Endothelial cell of umbilical vein (primary cell): ENCODE data around the gene TFF3. TPM values are rescaled to one million over a fixed set of nuclear protein-coding genes. Genes with fewer than 3 reads are reported as not detected.

ENCODE experiments used
- BruUV-seq: library from RNA; stranded (reverse); fragments of 400-500 nt; replicated peaks from 2 replicates; lab custom pipeline; 2021; lab: Mats Ljungman, UMichigan
- CTCF ChIA-PET: fragments of 300-600, 350-600 bp; sonication (Branson Sonifier 250); formaldehyde crosslinking; loops from one replicate; lab custom pipeline; 2021; ENCODE audit warnings: antibody characterized with exemption, inconsistent platforms; lab: Charles Lee
- POLR2A ChIA-PET: fragments of 300-600, 350-600 bp; sonication (Branson Sonifier 250); formaldehyde crosslinking; loops from one replicate; lab custom pipeline; 2021; ENCODE audit warnings: antibody characterized with exemption, inconsistent platforms; lab: Charles Lee
- DNase-seq: peaks from one replicate; pipeline ENCODE4 v3.0.0-alpha.2; 2011; ENCODE audit warnings: low read depth, low spot score
- FAIRE-seq: peaks from 2 replicates; lab custom pipeline; 2011; peaks lifted over from hg19 to GRCh38; lab: Jason Lieb, UNC
- H2AFZ ChIP-seq: 2 replicates; pipeline ENCODE4 v1.6.0; 2012; ENCODE audit warnings: low read depth, low read length, control low read depth, inconsistent platforms
- H3K27ac ChIP-seq: 2 replicates; pipeline ENCODE4 v1.5.1; 2011; ENCODE audit warnings: low read depth, mild to moderate bottlenecking, control low read depth, low read length, moderate library complexity; ENCODE audit not compliant: insufficient read depth
- H3K27me3 ChIP-seq, 2 experiments: 2 replicates each; pipeline versions ENCODE4 v1.6.0 to v1.6.1; 2011; ENCODE audit warnings: low read length in 2 of 2, mixed read lengths in 1 of 2; ENCODE audit not compliant: control insufficient read depth in 2 of 2, insufficient read depth in 2 of 2
- H3K36me3 ChIP-seq, 2 experiments: 2 replicates in 1 of 2; 3 replicates in 1 of 2; pipeline ENCODE4 v1.5.1; 2011; ENCODE audit warnings: low read length in 2 of 2, mild to moderate bottlenecking in 1 of 2, moderate library complexity in 1 of 2; ENCODE audit not compliant: control insufficient read depth in 2 of 2, insufficient read depth in 2 of 2; ENCODE audit errors: extremely low read depth in 1 of 2
- H3K4me1 ChIP-seq: 3 replicates; pipeline ENCODE4 v1.5.1; 2011; ENCODE audit warnings: mild to moderate bottlenecking, low read length; ENCODE audit not compliant: control insufficient read depth, insufficient read depth; ENCODE audit errors: extremely low read depth
- H3K4me2 ChIP-seq: 2 replicates; pipeline ENCODE4 v1.6.1; 2011; ENCODE audit warnings: low read length, control low read depth, mixed read lengths; ENCODE audit not compliant: insufficient read depth
- H3K4me3 ChIP-seq, 3 experiments: fragments of 200-600 bp in 1 of 3; sonication (generic), shearing (Covaris generic) in 1 of 3; replicated peaks in 1 of 3; 2 replicates each; pipeline ENCODE4 v1.5.1; 2011 to 2016; ENCODE audit warnings: control low read depth in 3 of 3, low read length in 3 of 3, mild to moderate bottlenecking in 2 of 3, inconsistent platforms in 1 of 3, low read depth in 1 of 3, moderate library complexity in 1 of 3; ENCODE audit not compliant: insufficient read depth in 1 of 3
- H3K79me2 ChIP-seq: 2 replicates; pipeline ENCODE4 v1.6.0; 2012; ENCODE audit warnings: low read length, inconsistent platforms; ENCODE audit not compliant: control insufficient read depth, insufficient read depth
- H3K9ac ChIP-seq: replicated peaks from 2 replicates; pipeline ENCODE3; 2011; ENCODE audit warnings: low read length, control low read depth; ENCODE audit not compliant: insufficient read depth; ENCODE audit errors: extremely low read depth
- H3K9me1 ChIP-seq: replicated peaks from 3 replicates; pipeline ENCODE4 v1.6.0; 2011; ENCODE audit warnings: mild to moderate bottlenecking, low read length; ENCODE audit not compliant: control insufficient read depth, insufficient read depth; ENCODE audit errors: extremely low read depth
- H3K9me3 ChIP-seq: replicated peaks from 2 replicates; pipeline ENCODE4 v1.5.1; 2012; ENCODE audit warnings: low read length, inconsistent platforms; ENCODE audit not compliant: control insufficient read depth, insufficient read depth
- H4K20me1 ChIP-seq: replicated peaks from 2 replicates; pipeline ENCODE3; 2011; ENCODE audit warnings: mild to moderate bottlenecking, low read length; ENCODE audit not compliant: control insufficient read depth, insufficient read depth; ENCODE audit errors: extremely low read depth
- EZH2 ChIP-seq: IDR thresholded peaks from 2 replicates; pipeline ENCODE4 v1.6.1; 2012; ENCODE audit warnings: borderline replicate concordance, low read depth, mild to moderate bottlenecking, moderate library complexity, low read length, inconsistent platforms; ENCODE audit not compliant: severe bottlenecking
- FOS ChIP-seq: IDR thresholded peaks from 2 replicates; pipeline ENCODE4 v1.6.1; 2011; ENCODE audit warnings: mild to moderate bottlenecking, low read length, moderate library complexity, borderline replicate concordance; ENCODE audit not compliant: insufficient read depth
- GATA2 ChIP-seq: IDR thresholded peaks from 2 replicates; pipeline ENCODE4 v1.7.0; 2011; ENCODE audit warnings: low read depth, mild to moderate bottlenecking, moderate library complexity, mixed read lengths, low read length; ENCODE audit not compliant: insufficient read length, insufficient read depth
- JUN ChIP-seq: IDR thresholded peaks from 2 replicates; pipeline ENCODE4 v1.6.1; 2011; ENCODE audit warnings: borderline replicate concordance, low read depth; ENCODE audit not compliant: insufficient read length, insufficient read depth
- MYC ChIP-seq: IDR thresholded peaks from one replicate; pipeline ENCODE4 v1.6.1; 2011; ENCODE audit warnings: mild to moderate bottlenecking, low read depth, low read length
- POLR2A ChIP-seq: IDR thresholded peaks from 2 replicates; pipeline ENCODE4 v1.6.1; 2012; ENCODE audit warnings: low read depth, mild to moderate bottlenecking, control low read depth, low read length
- POLR2AphosphoS5 ChIP-seq: IDR thresholded peaks from 2 replicates; pipeline ENCODE4 v1.6.1; 2012; ENCODE audit warnings: low read depth, mild to moderate bottlenecking, control low read depth, low read length, moderate library complexity; ENCODE audit not compliant: insufficient read depth
- dilution Hi-C: fragments of 300-500 bp; cut with MboI; formaldehyde crosslinking; loops from one replicate; pipeline ENCODE4 v1.15.0; 2019; ENCODE audit warnings: low sequenced_read_pairs; ENCODE audit not compliant: extremely low pct_ligation_motif_present
- intact Hi-C: fragments of 100-400 bp; cut with micrococcal nuclease; formaldehyde crosslinking; loops from one replicate; pipeline ENCODE4 v1.10.0; 2022
- polyA plus RNA-seq, 4 experiments: library from polyadenylated mRNA; depleted of rRNA in 3 of 4; stranded (reverse) in 3 of 4; unstranded in 1 of 4; fragments of >200 nt; gene quantifications; 2 replicates each; pipeline versions ENCODE4 v1.2.1 to v1.2.3, GENCODE V29; 2011 to 2012; ENCODE audit warnings: missing spikeins in 1 of 4
- total RNA-seq: library from RNA; stranded (reverse); gene quantifications from 2 replicates; pipeline ENCODE4 v1.2.3, GENCODE V29; 2021
- TF ChIP-seq, protein P1 (sequence below), 2 donors: IDR thresholded peaks; 1 replicate in 1 of 2; 2 replicates in 1 of 2; pipeline ENCODE4 v1.5.1; 2011; ENCODE audit warnings: low read length in 2 of 2, mild to moderate bottlenecking in 2 of 2, moderate library complexity in 2 of 2, control low read depth in 1 of 2, inconsistent platforms in 1 of 2, low read depth in 1 of 2; ENCODE audit not compliant: insufficient read depth in 1 of 2; ENCODE audit errors: extremely low read depth in 1 of 2
- TF ChIP-seq, protein P2 (sequence below): IDR thresholded peaks from 2 replicates; pipeline ENCODE4 v1.6.1; 2011; ENCODE audit not compliant: insufficient read depth, insufficient read length

Gene TFF3
- total and polyA plus RNA-seq, 2 donors (not counting 3 experiments of a cell fraction or from before 2014, with no cell fraction given), result 0.93 to 1.8 TPM

DNA sequence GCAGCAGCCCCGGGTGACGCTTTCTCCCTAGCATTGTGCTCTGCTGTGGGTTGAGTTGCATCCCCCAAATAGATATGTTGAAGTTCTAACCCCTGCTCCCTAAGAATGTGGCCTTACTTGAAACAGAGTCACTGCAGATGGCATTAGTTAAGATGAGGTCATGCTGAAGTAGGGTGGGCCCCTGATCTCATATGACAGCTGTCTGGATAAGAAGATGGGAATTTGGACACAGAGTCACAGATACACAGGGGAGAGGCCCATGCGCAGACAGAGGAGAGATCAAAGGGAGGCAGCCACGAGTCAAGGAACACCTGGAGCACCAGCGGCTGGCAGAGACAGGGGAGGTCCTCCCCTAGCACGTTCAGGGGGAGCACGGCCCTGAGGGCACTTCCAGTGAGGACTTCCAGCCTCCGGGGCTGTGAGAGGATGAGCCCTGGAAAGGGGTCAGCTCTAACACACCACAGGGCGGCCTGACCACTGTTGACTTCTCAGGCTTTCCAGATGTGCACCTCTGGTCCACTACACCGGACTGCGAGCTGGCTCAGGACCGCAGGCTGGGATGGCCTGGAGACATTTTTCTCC is 49.9 kb downstream of the TFF3 start:
- H3K4me2 ChIP-seq, result no peak overlapping the region
- ChIA-PET POLR2A (no interaction called here), CTCF (no interaction called here)
- H3K79me2 ChIP-seq, result no peaks in the 10 kb centered on the region
- FAIRE-seq (no peak), DNase-seq (no peak)
- intact Hi-C loops, result no loop called here
- H3K27ac ChIP-seq, result no peak overlapping the region
- H3K9me3 ChIP-seq, result no peaks in the 10 kb centered on the region
- dilution Hi-C loops, result no loop called here
- no peak overlapping the region for H3K9ac ChIP-seq
- BruUV-seq, result no TSS peak
- no peaks in the 10 kb centered on the region for H3K27me3 ChIP-seq
- H3K36me3 ChIP-seq, result no peaks in the 10 kb centered on the region
- no peaks in the 10 kb centered on the region for H4K20me1 ChIP-seq
- H3K9me1 ChIP-seq, result no peaks in the 10 kb centered on the region
- no peak overlapping the region for H2AFZ ChIP-seq
- peaks cover 25% of the 10 kb centered on the region for H3K4me1 ChIP-seq
- no peak for TF ChIP-seq MYC
- no peak for TF ChIP-seq POLR2A
- no peak for TF ChIP-seq GATA2
- no peak for TF ChIP-seq EZH2
- TF ChIP-seq, protein P1, sequence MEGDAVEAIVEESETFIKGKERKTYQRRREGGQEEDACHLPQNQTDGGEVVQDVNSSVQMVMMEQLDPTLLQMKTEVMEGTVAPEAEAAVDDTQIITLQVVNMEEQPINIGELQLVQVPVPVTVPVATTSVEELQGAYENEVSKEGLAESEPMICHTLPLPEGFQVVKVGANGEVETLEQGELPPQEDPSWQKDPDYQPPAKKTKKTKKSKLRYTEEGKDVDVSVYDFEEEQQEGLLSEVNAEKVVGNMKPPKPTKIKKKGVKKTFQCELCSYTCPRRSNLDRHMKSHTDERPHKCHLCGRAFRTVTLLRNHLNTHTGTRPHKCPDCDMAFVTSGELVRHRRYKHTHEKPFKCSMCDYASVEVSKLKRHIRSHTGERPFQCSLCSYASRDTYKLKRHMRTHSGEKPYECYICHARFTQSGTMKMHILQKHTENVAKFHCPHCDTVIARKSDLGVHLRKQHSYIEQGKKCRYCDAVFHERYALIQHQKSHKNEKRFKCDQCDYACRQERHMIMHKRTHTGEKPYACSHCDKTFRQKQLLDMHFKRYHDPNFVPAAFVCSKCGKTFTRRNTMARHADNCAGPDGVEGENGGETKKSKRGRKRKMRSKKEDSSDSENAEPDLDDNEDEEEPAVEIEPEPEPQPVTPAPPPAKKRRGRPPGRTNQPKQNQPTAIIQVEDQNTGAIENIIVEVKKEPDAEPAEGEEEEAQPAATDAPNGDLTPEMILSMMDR (IDR thresholded peaks at IDR 0.05; ENCODE audit: extremely low read depth in 1 of 2, insufficient read depth in 1 of 2, low read depth in 1 of 2, low read length in 2 of 2), result no peak
- TF ChIP-seq POLR2AphosphoS5, result no peak
- TF ChIP-seq FOS, result no peak
- TF ChIP-seq, protein P2, sequence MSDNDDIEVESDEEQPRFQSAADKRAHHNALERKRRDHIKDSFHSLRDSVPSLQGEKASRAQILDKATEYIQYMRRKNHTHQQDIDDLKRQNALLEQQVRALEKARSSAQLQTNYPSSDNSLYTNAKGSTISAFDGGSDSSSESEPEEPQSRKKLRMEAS, result no peak
- no peak for TF ChIP-seq JUN
- no peak overlapping the region for H3K4me3 ChIP-seq
